Activated effector memory CD4-positive, alpha-beta T cell treated with anti-CD3 and anti-CD28 coated beads, Interleukin-2, amount 50 U/mL, for 16 hours (primary cell): Measurements from ENCODE around the gene TLE1.
"Not testable (repeated sequence)": the region's sequence is repeated elsewhere in the genome, so short reads cannot be mapped to it uniquely, and the experiment has no call there.

ENCODE experiments used
- DNase-seq: peaks from one replicate; pipeline ENCODE4 v3.0.0-alpha.2; 2020

The TLE1 gene

GRCh38 chr9:81652058-81652687 is 37.2 kb downstream of the TLE1 start:
- no peak for DNase-seq

GRCh38 chr9:81650586-81651515 is 38.5 kb downstream of the TLE1 start:
- no peak for DNase-seq

DNA sequence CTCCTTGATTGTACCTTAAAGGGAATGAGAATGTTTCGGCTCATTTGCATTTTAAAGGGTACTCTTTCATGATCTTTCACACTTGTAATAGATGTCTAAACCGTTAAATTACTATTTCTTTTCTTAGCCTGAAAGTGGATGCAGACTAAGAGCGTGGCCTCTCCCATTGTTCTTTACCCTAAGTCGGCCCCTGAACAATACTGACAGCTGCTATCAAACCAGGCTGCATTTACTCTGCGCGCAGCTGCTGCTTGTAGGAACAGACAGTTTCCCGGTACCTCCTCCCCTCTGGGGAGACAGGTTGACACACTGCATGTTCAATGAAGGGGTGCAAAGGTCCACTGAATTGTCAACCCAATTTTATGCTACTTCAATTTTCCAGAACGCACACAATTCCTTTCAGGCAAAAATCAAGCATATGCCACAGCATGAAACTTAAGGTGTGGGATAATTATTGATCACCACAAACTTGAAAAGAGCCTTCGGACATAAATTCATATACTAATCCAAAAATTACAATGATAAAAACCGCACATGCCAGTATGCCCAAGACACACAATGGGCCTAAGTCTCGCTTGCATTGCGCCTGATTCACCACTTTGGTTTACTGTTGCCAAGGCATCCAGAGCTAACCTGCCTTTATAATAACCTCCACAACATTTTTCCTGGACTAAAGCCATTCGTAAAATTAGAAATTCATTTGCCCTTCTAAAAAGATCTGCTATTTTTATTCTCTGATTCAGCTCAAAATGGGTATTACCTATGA is 39.7 kb downstream of the TLE1 start:
- DNase-seq = no peak

- DNase-seq = no peak
Observed at GRCh38 chr9:81648891-81649290, 40.5 kb downstream of the TLE1 start.

DNA sequence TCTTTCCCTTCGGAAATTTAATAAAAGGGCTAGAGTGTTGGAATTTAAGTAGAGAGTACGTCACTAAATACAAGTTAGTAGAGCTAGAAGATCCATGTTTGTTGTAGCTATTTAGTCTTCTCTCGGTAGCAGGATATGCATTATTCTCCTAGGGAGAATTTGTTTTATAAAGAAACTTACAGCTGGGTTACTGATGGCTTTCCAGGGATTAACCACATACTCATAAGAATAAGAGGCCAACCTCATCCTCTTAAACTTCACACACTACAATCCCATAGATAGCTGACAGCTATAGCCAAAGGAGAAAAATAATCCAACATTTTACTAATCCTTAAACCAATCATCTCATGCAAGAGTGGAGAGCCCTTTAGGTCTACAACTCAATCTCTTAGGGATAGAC is 43.0 kb downstream of the TLE1 start:
- DNase-seq = no peak

- not testable (repeated sequence) for DNase-seq
Observed at GRCh38 chr9:81644513-81644912, 44.8 kb downstream of the TLE1 start.

GRCh38 chr9:81637276-81637675 is 52.1 kb downstream of the TLE1 start:
- DNase-seq = no peak

DNA sequence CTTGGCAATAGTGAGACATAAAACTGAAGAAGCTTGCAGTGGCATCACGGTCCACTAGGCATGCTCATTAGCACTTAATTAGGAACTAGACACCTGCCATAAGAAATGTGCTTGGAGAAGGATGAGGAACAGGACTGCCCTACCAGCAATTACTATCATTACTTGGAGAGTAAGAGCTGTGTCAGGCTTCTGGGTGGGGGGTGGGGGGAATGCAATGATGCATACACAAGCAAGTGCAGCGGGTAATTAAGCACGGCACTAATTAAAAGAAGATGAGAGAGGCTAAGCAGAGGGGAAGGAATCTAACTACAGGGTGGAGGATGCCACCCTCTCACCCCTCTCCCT is 53.1 kb downstream of the TLE1 start:
- no peak for DNase-seq

DNA sequence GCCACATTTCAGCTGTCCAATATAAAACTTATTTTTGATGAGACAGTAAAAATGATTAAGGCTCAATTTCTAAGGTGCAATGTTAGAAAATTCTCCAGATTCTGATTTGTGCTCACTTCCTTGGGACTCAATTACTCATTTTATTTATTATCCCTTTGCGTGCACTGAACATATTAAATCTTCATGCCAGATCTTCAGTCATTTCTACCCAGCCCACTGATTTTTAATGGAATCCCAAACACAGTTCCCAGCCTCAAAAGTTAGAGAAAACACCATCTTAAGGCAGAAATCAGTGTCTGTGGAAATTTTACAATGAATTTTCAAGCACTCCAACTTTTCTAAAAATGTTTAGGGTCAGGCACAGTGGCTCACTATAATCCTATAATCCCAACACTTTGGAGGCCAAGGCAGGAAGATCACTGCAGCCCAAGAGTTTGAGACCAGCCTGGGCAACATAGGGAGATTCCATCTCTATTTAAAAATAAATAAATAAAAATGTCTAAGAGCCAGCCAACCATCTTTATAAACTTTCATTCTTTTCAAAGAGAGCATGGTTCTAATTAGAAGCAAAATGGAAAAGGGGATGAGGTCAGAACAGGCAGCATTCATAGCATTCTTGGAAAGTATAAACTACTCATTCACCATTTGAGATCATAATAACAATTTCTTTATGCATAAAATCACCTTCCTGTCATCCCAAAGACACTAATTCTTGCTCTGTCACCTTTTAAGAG is 53.7 kb downstream of the TLE1 start:
- DNase-seq = no peak

DNA sequence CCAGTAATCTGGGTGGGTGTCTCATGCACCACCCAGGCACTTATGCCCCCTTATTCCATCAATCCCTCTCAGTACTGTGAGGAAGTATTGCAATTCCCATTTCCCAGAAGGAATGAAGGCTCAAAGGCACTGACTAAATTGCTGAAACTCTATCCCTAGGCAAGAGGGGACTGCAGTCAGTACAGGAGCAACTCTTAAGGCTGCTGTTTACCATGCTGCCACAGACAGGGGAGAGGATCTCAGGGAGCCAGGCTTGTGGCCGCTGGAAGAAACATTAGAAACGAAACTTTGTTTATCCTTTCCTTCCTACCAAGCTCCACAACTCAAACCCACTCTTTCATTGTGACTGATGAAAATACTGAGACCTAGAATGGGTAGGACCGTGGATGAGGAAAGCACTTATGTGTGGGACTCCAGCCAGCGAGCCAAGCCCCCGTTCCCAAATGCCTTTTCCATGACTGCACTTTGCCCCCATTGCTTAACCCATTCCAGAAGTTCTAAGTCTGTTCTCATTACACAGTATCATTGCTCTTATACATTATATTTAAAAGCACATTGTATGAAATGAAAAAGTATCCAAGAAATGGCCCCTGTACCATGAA is 54.3 kb downstream of the TLE1 start:
- no peak for DNase-seq

- no peak for DNase-seq
Observed at GRCh38 chr9:81633952-81634854, 55.1 kb downstream of the TLE1 start.

DNA sequence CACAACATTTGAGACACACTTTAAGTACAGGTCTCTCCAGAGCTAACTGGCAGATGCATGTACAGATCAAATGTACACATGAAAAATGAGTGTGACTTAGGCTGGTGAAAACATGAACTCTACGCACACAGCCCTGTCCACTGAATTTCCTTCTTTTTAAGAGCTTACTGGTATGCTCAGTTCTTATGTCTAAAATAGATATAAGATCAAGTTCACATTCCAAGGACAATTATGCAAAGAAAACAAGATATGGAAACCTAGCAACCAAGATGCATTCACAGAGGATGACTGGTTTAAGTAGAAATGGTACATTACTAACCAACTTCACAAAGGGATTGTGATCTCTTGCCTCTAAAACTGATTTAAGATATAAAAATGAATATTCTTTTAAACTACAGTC is 56.7 kb downstream of the TLE1 start:
- DNase-seq = no peak

- no peak for DNase-seq
Observed at GRCh38 chr9:81631218-81631745, 58.1 kb downstream of the TLE1 start.

DNA sequence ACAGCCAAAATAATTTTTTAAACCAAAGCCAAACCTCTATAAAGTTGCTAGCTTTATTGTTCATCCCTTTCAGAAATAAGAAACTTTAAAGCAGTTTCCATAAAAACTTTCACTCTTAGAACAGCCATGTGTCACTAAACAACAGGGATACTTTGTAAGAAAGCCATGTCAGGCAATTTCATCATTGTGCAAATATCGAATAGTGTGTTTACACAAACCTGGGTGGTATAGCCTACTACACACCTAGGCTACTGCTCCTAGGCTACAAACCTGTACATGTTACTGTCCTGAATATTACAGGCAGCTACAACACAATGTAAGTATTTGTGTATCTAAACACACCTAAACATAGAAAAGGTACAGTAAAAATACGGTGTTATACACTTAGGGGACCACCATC is 59.9 kb downstream of the TLE1 start:
- DNase-seq = no peak

- no peak for DNase-seq
Observed at GRCh38 chr9:81628897-81629296, 60.5 kb downstream of the TLE1 start.

- no peak for DNase-seq
Observed at GRCh38 chr9:81627481-81627880, 61.9 kb downstream of the TLE1 start.

DNA sequence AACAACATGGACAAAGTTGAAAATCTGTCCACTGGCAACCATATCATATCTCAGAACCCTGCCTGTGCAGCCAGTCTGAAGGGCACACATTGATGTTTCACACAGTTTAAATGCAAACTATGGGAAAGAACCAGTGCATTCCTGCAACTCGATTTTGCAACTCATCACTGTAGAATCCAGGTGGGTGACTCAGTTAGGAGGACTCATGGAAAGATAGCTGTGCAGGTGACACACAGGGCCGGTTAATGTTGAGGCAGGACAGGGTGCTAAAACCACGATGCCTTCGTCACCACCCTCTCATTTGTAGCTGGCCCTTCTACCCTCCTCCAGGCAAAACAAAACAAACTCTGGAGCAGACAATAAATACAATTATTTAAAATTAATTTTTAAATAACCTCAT is 62.8 kb downstream of the TLE1 start:
- DNase-seq = no peak

DNA sequence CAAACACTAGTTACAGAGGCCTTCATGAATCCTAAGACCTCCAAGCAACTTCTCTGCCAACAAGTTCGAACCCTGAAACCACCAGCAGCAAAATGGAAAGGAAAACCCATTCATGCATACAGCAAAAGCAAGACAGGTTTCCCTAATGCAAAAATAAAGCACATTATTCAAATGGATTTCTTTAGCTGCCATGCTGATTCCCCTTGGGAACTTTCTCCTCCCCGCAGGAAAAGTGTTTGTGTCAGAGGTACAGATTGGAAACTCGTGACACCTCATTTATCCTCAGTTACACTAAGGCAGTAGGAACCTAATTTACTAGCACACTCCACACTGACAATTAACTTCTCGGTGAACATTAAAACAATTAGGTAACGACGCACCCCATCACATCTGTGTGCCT is 63.4 kb downstream of the TLE1 start:
- DNase-seq = no peak

DNA sequence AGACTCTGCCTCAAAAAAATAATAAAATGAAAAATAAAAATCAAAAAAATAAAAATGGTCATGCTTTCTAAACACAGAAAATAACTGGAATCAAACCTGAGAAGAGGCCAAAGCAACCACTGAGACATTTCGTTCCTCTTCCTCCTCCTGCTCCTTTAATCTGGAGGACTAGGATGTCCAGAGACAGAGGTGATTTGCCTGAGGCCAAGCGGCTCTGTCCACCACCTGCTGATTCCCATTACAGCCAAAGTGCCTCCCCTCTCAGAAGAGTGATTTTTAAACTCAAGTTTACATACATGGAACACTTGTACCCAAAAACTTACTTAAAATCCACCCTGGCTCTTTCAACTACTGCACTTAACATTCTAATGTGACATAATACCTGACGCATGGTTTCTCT is 65.6 kb downstream of the TLE1 start:
- no peak for DNase-seq

GRCh38 chr9:81622471-81623255 is 66.7 kb downstream of the TLE1 start:
- no peak for DNase-seq
